RCC 7860 (cell line): Measurements from ENCODE around the gene ITLN2.
"Not testable (repeated sequence)": the region's sequence is repeated elsewhere in the genome, so short reads cannot be mapped to it uniquely, and the experiment has no call there.

Experiments
- DNase-seq: peaks from one replicate; pipeline ENCODE4 v3.0.0-alpha.2; 2015; ENCODE audit warnings: low spot score
- FAIRE-seq: peaks from 2 replicates; lab custom pipeline; 2012; peaks lifted over from hg19 to GRCh38; lab: Jason Lieb, UNC

The ITLN2 gene

DNA sequence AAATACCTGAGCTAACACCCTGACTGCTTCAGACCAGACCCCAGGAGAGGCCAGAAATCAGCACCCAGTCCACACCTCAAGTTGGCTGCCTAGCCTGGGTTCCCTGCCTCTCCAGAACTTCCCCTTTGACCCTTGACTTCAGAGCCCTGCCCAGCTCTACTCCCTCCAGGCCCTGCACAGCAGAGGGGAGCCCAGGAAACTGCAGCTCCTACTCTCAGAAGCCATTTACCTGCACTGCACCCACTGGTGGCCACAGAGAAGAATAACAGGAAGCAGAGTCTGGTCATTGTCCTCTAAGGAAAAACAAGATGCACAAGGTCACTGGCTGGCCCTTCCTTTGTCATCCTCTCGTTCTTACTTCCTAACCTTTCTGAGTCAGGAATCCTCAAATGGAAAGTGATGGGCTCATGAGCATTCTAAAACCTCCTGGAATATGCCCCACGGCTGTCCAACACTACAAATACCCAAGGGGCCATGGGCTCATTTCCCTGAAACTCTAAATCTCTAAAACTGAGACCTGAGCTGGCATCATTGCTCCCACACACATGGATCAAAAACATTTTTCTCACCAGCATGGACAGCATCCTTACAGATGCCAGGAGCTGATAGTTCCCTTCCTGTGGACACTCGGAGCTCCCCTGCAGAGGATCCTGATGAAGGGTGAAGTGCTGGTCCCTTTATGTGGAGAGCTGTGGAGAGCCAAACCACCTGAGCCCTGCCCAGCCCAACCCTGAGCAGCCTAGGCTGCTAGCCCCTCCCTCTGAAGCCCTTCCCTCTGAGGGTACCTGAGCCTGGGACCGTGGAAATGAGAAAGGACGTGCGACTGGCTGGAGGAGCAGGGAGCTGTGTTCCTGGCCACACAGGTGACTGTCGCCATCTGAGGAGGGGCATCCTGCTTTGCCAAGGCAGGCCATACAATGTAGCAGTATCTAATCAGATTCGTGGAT, at the start of gene ITLN2:
Gene ITLN2 (minus strand): TSS at position 652 of the 947 bp plus-strand sequence. CDS start 68 bp downstream, at position 584.
- FAIRE-seq (no peak), DNase-seq (peak; percentile 36)

DNA sequence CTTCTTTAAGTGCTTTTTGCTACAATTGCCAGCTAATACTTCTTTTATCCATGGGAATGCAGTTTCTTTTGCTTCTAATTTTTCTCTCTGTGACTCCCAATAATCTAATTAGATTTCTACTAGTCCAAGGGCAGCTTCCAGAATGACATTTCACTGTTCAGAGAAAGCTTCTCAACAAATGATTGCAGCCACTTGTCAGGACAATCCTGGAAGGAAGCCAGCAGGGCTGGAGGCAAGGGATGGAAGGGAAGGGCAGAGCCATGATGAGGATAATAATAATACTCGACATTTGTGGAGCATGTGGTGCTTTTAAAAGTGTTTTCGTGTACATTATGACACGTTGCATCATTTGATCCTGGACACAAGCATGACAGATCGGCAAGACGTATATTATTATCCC, 46.9 kb upstream of the ITLN2 start:
- FAIRE-seq (no peak), DNase-seq (no peak)

DNA sequence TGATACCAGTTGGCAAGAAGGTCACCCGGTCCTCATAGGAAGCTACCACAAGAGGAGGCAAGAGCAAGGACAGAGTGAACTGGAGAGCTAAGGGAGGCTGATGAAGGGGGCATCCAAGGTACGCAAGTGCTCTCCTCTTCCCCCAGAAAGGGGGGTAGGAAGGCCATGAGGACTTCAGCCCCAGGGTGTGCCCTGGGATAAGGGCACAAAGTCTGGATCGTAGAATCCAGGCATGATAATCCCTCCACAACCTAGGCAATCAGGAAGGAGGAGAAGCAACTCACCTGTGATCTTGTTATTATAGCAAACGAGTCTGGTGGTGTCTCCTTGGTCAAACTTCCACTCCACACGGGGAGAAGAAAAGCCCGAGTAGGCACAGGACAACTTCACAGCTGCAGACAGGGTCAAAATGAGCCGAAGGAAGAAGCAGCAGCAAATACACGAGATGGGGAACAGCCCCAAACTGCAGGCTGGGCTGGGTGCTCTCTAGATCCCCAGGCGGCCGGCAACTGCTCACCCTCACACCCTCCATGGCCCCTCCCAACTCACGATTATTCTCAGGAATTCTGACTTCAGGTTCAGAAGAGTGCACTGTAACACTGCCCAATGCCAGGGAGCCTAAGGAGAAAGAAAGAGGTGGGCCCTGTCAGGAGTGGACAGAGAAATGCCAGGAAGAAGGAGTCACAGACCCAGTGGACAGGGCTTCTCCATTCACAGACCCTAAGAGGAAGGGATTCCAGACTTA, 46.3 kb upstream of the ITLN2 start:
- FAIRE-seq (no peak), DNase-seq (no peak)

DNA sequence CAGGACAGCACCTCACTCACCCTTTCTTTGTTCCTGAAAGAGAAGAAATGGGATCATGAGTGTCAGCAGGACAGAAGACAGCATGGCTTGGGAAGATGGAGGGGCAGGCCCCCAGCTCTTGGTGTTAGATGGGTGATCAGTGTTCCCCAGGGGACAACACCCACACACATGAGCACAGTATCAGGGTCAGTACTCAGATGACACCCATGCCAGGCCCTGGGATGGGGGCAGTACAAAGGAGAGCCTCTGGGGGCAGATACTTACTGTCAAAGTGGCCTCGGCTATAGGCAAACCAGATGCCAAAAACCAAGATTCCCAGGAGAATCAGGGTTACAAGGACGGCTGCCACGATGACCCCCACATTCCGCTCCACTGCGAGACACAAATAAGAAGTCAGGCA, 44.8 kb upstream of the ITLN2 start:
- FAIRE-seq, result no peak
- DNase-seq, result no peak

DNA sequence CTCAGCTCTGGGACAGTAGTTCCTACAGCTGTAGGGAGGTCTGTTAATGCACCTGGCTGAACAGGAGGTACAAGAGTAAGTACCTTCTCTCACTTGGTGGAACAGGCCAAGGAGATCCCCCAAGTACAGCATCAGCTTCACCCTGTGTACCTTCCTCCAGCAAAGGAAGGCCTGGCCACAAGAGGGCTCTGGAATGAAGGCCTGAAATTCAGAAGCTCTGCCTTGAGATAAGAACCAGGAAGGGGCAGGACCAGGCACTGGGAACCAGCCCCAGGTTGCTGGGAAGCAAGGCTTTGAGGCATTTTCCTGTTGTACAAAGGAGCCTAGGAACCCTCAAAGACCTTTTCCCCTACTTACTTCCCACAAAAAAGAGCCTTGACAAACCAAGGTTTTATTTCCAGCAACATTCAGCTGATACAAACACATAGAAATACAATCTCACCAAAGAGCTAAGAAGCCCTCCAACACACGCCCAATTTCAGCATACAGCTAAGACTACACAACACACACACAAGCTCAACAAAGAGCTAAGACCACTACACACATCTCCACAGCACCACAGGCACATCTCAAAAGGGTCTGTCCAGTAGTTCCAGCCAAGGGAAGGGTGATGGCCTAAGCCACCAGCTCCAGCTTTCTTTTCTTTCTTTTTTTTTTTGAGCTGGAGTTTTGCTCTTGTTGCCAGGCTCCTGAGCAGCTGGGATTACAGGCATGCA, 42.9 kb upstream of the ITLN2 start:
- FAIRE-seq (no peak), DNase-seq (no peak)

DNA sequence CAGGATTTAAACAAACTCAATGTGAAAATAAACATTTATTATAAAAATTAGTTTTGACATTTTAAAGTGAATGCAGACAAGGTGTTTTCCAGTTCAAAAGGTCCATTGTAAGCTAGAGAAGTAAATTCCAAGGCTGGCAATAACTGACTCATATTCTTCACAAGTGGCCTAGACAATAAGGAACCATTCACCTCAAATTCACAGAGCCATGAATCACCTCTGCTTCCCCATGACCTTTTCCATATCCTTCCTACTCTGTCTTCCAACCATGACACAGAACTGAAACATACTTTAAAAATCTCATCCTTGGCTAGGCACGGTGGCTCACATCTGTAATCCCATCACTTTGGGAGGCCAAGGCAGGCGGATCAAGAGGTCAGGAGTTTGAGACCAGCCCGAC, 41.6 kb upstream of the ITLN2 start:
- DNase-seq (peak; percentile 93), FAIRE-seq (peak; percentile 93)

DNA sequence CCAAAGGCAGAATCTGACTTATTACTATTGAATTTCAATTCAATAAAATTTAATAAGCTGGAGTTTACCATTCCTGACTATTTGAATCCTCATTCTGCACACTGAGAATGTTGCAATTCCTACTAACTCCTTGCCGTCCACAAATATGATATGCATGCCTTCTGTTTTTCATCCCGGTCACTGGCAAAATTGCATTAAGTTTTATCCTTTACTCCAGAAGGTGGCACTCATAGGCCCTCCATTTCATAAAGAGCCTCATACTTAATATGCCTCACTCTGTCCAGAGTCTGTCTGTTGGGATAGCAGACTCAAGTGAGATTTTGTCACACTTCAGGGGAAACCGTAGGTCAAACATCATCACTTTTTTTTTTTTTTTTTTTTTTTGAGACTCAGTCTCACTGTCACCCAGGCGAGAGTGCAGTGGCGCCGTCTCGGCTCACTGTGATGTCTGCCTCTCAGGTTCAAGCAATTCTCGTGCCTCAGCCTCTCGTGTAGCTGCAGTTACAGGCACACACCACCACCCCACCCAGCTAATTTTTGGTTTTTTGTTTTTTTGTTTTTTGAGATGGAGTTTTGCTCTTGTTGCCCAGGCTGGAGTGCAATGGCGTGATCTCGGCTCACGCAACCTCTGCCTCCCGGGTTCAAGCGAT, 39.1 kb upstream of the ITLN2 start:
- FAIRE-seq (no peak), DNase-seq (peak; percentile 11)

DNA sequence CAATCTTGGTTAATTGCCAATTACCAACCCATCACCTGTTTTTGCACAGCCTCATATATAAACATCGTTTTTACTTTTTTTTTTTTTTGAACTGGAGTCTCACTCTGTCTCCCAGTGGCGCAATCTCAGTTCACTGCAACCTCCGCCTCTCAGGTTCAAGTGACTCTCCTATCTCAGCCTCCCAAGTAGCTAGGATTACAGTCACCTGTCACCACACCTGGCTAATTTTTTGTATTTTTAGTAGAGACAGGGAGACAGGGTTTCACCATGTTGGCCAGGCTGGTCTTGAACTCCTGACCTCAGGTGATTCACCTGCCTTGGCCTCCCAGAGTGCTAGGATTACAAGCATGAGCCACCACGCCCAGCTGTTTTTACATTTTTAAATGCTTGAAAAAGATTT, 37.4 kb upstream of the ITLN2 start:
- DNase-seq, FAIRE-seq: not testable (repeated sequence)

DNA sequence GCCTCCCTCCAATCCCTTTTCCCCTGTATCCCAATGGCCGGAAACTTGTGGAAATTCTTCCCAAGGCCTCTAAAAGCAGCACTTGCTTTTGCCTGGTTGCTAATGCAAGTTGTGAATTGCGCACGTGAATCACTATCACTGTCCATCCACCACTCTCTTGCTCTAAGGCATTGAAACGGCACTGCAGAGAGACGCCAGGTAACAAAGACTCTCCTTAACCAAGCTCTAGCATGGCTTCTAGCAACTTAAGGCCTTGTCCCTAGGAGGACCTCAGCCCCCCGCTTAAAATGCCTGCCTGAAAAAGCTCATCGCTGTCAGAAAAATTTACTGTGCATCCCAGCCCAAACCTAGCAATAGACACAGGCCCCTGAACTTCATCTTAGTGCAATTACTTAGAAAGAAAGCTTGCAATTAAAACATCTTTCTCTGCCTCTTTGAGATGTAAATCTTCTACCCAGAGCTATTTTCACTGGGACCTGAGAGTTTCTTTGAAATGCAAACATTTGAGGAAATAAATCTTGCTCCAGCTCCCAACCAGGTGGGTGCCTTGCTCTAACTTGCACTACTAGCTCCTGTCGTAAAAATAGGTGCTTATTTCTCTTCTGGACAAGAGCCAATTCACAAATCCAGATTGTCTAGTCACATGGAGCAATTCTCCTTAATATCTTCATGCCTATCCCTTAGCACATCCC, 32.9 kb upstream of the ITLN2 start:
- no peak for FAIRE-seq
- DNase-seq, result no peak

DNA sequence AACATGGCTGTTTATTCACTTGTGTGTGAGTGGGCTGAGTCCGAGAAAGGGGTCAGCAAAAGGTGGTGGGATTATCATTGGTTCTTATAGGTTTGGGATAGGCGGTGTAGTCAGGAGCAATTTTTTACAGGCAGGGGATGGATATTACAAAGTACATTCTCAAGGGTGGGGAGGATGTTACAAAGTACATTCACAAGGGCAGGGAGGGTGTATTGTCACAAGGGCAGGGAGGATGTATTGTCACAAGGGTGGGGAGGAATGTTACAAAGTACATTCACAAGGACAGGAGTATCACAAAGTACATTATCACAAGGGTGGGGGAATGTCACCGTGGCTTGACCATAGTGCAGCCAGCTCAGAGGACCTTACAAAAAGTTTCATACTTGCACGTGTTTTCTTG, 31.1 kb upstream of the ITLN2 start:
- FAIRE-seq (no peak), DNase-seq (no peak)

DNA sequence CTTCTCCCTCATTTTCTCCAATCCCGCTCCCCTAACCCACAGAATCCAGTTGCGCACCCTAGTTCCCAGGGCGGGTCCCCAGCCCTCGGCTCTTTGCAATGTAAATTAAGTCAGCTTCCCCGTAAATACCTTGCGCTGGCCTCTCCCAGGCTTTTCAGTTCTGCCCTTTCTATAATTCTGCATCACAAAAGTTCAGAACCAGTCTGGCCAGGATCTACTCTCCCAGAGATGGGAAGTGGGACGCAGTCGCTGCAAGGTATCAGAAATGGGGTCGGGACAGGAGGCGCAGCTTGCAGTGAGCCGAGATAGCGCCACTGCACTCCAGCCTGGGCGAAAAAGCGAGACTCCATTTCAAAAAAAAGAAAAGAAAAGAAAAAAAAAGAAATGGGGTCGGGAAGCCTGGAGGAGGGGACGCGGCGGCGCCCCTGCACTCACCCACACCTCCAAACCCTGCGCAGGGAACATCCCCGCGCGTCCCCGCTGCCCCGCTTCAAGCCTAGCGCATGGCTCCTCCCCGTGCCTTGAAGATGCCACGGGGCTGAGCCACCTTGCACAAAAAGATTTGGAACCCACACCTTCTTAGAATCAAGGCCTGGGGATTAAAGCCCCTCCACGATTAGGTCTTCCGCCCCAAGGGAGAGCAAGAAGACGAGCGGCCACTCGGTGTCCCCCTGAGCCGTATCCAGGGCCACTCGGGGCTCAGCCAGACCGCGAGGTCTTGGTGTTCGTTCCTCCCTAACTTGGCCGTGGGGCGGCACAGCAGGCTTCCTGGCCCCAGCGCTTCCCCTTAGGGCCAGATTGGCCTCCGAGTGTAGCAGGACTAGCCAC, 27.2 kb upstream of the ITLN2 start:
- FAIRE-seq (no peak), DNase-seq (no peak)

DNA sequence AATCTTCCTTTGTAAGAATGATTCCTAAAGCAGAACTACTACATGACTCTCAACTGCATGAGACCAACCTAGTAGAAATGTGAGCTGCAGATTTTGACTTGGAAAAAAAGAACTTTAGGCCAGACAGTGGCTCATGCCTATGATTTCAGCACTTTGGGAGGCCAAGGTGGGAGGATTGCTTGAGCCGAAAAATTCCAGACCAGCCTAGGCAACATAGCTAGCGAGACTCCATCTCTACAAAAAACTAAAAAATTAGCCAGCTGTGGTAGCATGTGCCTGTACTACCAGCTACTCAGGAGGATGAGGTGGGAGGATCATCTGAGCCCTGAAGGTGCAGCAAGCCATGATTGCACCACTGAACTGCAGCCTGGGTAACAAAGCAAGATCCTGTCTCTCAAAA, 24.7 kb upstream of the ITLN2 start:
- DNase-seq (no peak), FAIRE-seq (no peak)

DNA sequence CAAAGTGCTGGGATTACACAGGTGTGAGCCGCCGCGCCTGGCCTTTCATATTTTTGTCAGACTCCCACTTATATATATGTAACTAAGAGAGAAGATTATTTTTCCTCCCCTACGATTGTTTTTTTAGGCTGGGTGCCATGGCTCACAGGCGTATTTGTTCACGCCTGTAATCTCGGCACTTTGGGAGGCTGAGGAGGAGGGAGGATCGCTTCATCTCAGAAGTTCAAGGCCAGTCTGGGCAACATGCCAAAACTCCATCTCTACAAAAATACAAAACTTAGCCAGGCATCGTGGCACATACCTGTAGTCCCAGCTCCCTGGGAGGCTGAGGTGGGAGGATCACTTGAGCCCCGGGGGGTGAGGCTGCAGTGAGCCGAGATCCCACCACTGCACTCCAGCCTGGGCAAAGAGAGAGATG, 23.9 kb upstream of the ITLN2 start:
- DNase-seq (no peak), FAIRE-seq (no peak)

DNA sequence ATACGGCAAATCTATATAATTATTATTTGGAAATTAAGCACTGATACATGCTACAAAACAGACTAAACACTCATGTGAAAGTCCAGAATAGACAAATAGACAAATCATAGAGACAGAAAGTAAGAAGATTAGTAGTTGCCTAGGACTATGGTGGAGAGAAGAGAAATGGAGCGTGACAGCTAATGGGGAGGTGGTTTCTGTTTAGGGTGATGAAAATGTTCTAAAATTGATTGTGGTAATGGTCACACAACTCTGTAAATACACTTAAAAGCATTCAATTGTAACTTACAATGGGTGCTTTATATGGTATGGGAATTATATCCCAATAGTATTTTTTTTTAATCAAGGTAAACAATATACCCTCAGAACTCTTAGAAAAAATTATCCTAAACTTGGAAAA, 20.4 kb upstream of the ITLN2 start:
- DNase-seq (no peak), FAIRE-seq (no peak)

DNA sequence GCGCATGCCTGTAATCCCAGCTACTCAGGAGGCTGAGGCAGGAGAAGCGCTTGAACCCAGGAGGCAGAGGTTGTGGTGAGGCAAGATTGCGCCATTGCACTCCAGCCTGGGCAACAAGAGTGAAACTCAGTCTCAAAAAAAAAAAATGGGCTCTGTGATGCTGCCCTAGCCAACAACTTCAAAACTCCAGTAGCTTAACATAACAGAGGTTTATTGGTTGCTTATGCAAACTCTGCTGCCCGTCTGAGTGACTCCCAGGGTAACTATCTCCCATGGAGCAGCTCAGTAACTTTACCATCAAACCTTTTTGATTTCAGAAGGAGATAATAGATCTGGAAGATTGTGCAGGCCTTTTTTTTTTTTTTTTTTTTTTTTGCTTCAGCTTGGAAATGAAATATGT, 18.9 kb upstream of the ITLN2 start:
- DNase-seq (no peak), FAIRE-seq (no peak)

DNA sequence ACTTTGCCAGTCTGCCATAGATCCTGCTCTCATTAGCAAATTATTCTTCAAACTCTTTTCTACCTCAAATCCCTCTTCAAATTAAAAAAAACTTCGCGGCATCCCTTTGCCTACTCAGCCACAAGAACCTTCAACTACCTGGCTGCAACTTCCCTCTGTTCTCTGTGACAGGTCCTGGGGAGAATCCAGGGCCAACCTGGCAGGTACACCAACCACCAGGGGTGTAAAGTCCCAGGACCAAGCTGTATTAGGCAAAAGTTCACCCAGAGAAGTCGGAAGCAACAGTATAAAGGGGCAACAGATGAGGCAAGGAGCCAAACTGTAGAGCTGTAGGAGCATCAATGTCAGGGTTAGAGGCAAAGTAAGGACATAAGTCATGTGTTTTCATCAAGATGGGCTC, 18.3 kb upstream of the ITLN2 start:
- DNase-seq (no peak), FAIRE-seq (no peak)

DNA sequence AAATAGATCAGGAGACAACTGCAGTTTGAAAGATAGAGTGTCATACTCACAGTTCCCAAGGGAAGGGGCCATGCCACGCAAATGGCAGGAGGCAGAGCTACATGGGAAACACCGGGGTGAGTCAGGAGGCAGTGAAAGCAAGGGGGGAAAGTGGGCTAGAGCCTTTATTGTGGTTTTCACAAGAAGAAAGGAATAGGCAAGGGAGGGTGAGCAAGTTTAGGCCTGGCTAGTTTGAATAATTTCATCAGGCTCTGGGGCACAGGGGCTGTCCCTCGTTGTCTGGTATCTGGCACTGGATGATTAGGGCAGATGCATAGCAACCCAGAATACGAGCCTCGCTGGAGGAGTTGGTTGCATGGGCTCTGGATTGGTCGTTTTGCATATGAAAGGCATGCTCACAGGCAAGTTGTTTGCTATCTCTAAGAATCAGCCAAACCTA, 17.0 kb upstream of the ITLN2 start:
- no peak for FAIRE-seq
- no peak for DNase-seq

DNA sequence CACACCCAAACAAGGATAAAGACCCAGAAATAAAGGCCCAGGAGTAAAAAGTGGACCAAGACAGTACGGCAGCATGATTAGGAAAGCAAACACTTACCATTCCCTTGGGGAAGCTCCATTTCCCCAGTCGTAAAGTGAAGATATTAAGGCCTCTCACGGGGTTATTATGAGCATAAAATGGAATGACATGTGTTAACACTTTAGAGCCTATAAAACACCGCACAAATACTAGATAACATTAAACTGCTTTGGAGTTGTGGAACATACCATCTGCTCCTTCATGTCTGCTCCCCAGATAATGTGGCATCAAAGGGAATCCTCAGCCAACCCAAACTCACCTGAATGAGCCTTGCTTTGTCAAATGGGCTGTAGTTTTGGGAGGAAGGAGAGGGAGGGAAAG, 8.9 kb upstream of the ITLN2 start:
- DNase-seq (no peak), FAIRE-seq (no peak)

DNA sequence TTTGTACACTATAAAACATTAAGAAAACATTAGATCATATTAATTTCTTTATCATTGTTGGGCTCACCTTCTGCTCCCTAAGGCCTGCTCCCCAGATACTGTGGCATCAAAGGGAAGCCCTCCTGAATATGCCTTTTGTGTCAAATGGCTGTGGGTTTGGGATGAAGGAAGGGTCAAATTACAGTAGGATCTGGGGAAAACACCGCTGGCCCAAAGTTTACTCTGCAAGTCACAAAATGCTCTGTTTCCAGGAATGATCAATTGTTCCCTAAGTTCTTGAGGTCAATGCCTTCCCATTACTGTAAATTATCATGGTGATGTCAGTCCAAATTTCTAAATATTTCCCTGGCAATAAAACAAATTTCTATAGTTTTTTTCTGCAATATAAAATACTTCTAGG, 6.8 kb upstream of the ITLN2 start:
- DNase-seq (no peak), FAIRE-seq (no peak)
